Stimulated activated CD8-positive, alpha-beta memory T cell treated with anti-CD3 and anti-CD28 coated beads, Interleukin-15, amount 100 ng/mL, for 1 hour (primary cell): Measurements from ENCODE around the gene ZNF609.
"Not testable (repeated sequence)": the region's sequence is repeated elsewhere in the genome, so short reads cannot be mapped to it uniquely, and the experiment has no call there.

ENCODE experiments used
- DNase-seq: peaks from one replicate; pipeline ENCODE4 v3.0.0-alpha.2; 2020; ENCODE audit warnings: low read depth

The ZNF609 gene

GRCh38 chr15:64623347-64623996 lies 163.1 kb downstream of the ZNF609 start:
- no peak for DNase-seq

GRCh38 chr15:64624242-64624641 lies 163.9 kb downstream of the ZNF609 start:
- DNase-seq: no peak

GRCh38 chr15:64629063-64629462 lies 168.7 kb downstream of the ZNF609 start:
- DNase-seq: no peak

GRCh38 chr15:64630396-64631107 lies 170.2 kb downstream of the ZNF609 start:
- DNase-seq: no peak

- DNase-seq: not testable (repeated sequence)
Measured at GRCh38 chr15:64632639-64633038, 172.3 kb downstream of the ZNF609 start.

- DNase-seq: no peak
Measured at GRCh38 chr15:64633332-64633731, 173.0 kb downstream of the ZNF609 start.

GRCh38 chr15:64634027-64634426 lies 173.6 kb downstream of the ZNF609 start:
- DNase-seq: no peak

GRCh38 chr15:64634576-64635498 lies 174.5 kb downstream of the ZNF609 start:
- no peak for DNase-seq

- DNase-seq: no peak
Measured at GRCh38 chr15:64635499-64636495, 175.4 kb downstream of the ZNF609 start.

- DNase-seq: no peak
Measured at GRCh38 chr15:64636556-64636955, 176.2 kb downstream of the ZNF609 start.

GRCh38 chr15:64637412-64637811 lies 177.0 kb downstream of the ZNF609 start:
- no peak for DNase-seq

GRCh38 chr15:64639744-64640143 lies 179.4 kb downstream of the ZNF609 start:
- DNase-seq: not testable (repeated sequence)

- DNase-seq: no peak
Measured at GRCh38 chr15:64640146-64640871, 179.9 kb downstream of the ZNF609 start.

GRCh38 chr15:64642875-64643274 lies 182.5 kb downstream of the ZNF609 start:
- no peak for DNase-seq

- DNase-seq: no peak
Measured at GRCh38 chr15:64643685-64644084, 183.3 kb downstream of the ZNF609 start.

- DNase-seq: not testable (repeated sequence)
Measured at GRCh38 chr15:64644811-64645210, 184.4 kb downstream of the ZNF609 start.

GRCh38 chr15:64645995-64646394 lies 185.6 kb downstream of the ZNF609 start:
- DNase-seq: no peak

GRCh38 chr15:64647367-64647766 lies 187.0 kb downstream of the ZNF609 start:
- DNase-seq: no peak

GRCh38 chr15:64650552-64650951 lies 190.2 kb downstream of the ZNF609 start:
- DNase-seq: no peak

- DNase-seq: peak; percentile 9
Measured at GRCh38 chr15:64651601-64652191, 191.3 kb downstream of the ZNF609 start.
